Skeletal muscle satellite cell (primary cell): Measurements from ENCODE around the gene GUCA1A.
"Not testable (repeated sequence)": the region's sequence is repeated elsewhere in the genome, so short reads cannot be mapped to it uniquely, and the experiment has no call there.

Experiments
- H3K27me3 ChIP-seq: 2 replicates; pipeline ENCODE4 v1.7.0; 2013; ENCODE audit warnings: low read length; ENCODE audit not compliant: control insufficient read depth, insufficient read depth
- H3K36me3 ChIP-seq: 2 replicates; pipeline ENCODE4 v1.7.0; 2013; ENCODE audit warnings: mild to moderate bottlenecking, control low read depth, low read length; ENCODE audit not compliant: insufficient read depth
- H3K4me1 ChIP-seq: 2 replicates; pipeline ENCODE4 v1.7.0; 2013; ENCODE audit warnings: low read length; ENCODE audit not compliant: control insufficient read depth, insufficient read depth
- H3K4me2 ChIP-seq: 2 replicates; pipeline ENCODE4 v1.7.0; 2013; ENCODE audit warnings: mild to moderate bottlenecking, low read length
- H3K4me3 ChIP-seq: 2 replicates; pipeline ENCODE4 v1.7.0; 2013; ENCODE audit warnings: low read length
- H3K9ac ChIP-seq: 2 replicates; pipeline ENCODE4 v1.7.0; 2013; ENCODE audit warnings: mild to moderate bottlenecking, low read depth, low read length, moderate library complexity
- H3K9me3 ChIP-seq: replicated peaks from 2 replicates; pipeline ENCODE4 v1.7.0; 2013; ENCODE audit warnings: mild to moderate bottlenecking, control low read depth, low read length

Gene GUCA1A

DNA sequence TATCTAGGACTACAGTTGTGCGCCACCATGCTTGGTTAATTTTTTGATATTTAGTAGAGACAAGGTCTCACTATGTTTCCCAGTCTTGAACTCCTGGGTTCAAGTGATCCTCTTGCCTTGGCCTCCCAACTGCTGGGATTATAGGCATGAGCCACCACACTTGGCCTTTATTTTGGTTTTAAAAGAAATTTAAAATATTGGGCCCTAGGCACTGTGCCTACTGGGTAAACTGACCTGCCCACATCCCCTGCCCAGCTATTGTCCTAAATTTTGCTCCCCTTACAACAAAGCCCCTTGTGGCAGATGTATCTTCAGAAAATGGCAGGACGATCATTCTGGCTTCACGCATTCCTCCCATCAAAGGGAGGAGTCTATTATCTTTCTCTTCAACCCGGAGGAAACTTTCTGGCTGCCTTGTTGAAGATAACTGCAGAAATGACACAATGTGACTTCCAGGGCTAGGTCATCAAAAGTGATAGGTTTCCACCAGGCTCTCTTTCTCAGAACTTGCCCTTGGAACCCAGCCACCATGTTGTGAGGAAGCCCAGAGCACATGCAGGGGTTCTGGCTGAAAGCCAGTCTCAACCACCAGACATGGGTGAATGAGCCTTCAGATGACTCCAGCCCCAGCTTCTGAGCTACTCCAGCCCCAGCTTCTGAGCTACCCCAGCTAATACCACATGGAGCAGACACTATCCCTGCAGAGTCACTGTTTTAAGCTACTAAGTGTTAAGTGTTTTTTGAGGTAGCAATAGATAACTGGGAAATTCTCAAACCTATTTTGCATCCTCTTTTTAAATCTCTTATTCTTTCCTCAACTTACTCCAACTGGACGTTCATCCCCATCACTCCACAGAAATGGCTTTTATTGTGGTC is 26.2 kb downstream of the GUCA1A start:
- peaks cover 41% of the 10 kb centered on the region for H3K4me1 ChIP-seq

DNA sequence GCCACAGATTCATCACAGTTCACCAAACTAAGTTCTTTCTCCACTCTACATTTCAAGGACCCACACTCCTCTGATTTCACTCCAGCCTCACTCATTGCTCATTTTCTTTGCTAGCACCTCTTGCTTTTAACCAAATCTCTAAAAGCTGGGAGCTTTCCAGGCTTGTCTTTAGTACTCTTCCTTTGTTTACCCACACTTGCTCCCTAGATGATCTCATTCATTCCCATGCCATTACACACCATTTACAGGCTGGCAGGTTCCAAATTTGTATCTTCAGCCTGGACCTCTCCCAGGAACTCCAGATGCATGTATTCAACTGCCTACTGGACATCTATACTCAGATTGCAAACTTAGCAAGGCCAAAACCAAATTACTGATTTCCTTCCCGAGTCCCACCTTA is 26.9 kb downstream of the GUCA1A start:
- Histone ChIP-seq H3K9me3 (no peaks in the 10 kb centered on the region), H3K4me2 (peak overlapping the region; percentile 24), H3K4me1 (peaks cover 48% of the 10 kb centered on the region), H3K4me3 (no peak overlapping the region), H3K27me3 (no peaks in the 10 kb centered on the region), H3K9ac (no peak overlapping the region), H3K36me3 (no peaks in the 10 kb centered on the region)

More for the DNA sequence above, 26.2 kb downstream of the GUCA1A start:
- Histone ChIP-seq H3K27me3 (no peaks in the 10 kb centered on the region), H3K4me2 (no peak overlapping the region), H3K9me3 (no peaks in the 10 kb centered on the region), H3K4me3 (no peak overlapping the region), H3K9ac (no peak overlapping the region), H3K36me3 (no peaks in the 10 kb centered on the region)

GRCh38 chr6:42201382-42201781 is 28.2 kb downstream of the GUCA1A start:
- Histone ChIP-seq H3K4me1 (peaks cover 51% of the 10 kb centered on the region), H3K9ac (no peak overlapping the region), H3K27me3 (no peaks in the 10 kb centered on the region), H3K4me3 (no peak overlapping the region), H3K9me3 (no peaks in the 10 kb centered on the region), H3K36me3 (peaks cover 2% of the 10 kb centered on the region), H3K4me2 (no peak overlapping the region)

- H3K4me1 ChIP-seq: peaks cover 50% of the 10 kb centered on the region
- not testable (repeated sequence) for H3K4me2 ChIP-seq, H3K27me3 ChIP-seq, H3K9me3 ChIP-seq, H3K9ac ChIP-seq, H3K36me3 ChIP-seq, H3K4me3 ChIP-seq
Observed at GRCh38 chr6:42202131-42202915, 29.2 kb downstream of the GUCA1A start.

DNA sequence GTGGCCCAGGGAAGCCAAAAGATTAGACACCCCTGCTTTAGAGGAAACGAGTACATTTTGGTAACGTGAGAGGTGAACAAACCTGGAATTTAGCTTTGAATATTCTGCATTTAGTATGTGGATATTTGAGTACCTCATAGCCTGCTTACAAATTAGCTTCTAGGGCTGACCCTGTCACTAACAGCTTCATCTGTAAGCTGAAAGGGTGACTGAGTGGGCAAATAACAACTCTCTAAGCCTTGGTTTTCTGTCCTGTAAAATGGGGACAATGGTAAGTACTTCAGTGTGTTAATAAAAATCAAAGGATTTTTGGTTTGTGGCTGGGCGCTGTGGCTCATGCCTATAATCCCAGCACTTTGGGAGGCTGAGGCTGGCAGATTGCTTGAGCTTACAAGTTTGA is 30.0 kb downstream of the GUCA1A start:
- Histone ChIP-seq H3K36me3 (peaks cover 9% of the 10 kb centered on the region), H3K9me3 (no peaks in the 10 kb centered on the region), H3K4me3 (no peak overlapping the region), H3K9ac (no peak overlapping the region), H3K4me1 (peaks cover 46% of the 10 kb centered on the region), H3K27me3 (no peaks in the 10 kb centered on the region), H3K4me2 (no peak overlapping the region)

GRCh38 chr6:42204768-42205282 is 31.7 kb downstream of the GUCA1A start:
- peaks cover 20% of the 10 kb centered on the region for H3K36me3 ChIP-seq
- H3K9ac ChIP-seq: no peak overlapping the region
- H3K4me1 ChIP-seq: peaks cover 34% of the 10 kb centered on the region
- no peak overlapping the region for H3K4me3 ChIP-seq
- no peaks in the 10 kb centered on the region for H3K27me3 ChIP-seq
- H3K9me3 ChIP-seq: no peaks in the 10 kb centered on the region
- no peak overlapping the region for H3K4me2 ChIP-seq

GRCh38 chr6:42207559-42207958 is 34.4 kb downstream of the GUCA1A start:
- H3K9me3 ChIP-seq, H3K9ac ChIP-seq, H3K27me3 ChIP-seq, H3K4me2 ChIP-seq, H3K4me3 ChIP-seq: not testable (repeated sequence)
- H3K4me1 ChIP-seq: peaks cover 26% of the 10 kb centered on the region
- H3K36me3 ChIP-seq: peaks cover 40% of the 10 kb centered on the region

- no peak overlapping the region for H3K9ac ChIP-seq
- no peak overlapping the region for H3K4me2 ChIP-seq
- H3K27me3 ChIP-seq: no peaks in the 10 kb centered on the region
- H3K9me3 ChIP-seq: no peaks in the 10 kb centered on the region
- H3K4me3 ChIP-seq: no peak overlapping the region
- peaks cover 50% of the 10 kb centered on the region for H3K36me3 ChIP-seq
- peaks cover 11% of the 10 kb centered on the region for H3K4me1 ChIP-seq
Observed at GRCh38 chr6:42210551-42210950, 37.4 kb downstream of the GUCA1A start.

- Histone ChIP-seq H3K4me2 (no peak overlapping the region), H3K9ac (no peak overlapping the region), H3K27me3 (no peaks in the 10 kb centered on the region), H3K4me1 (peaks cover 16% of the 10 kb centered on the region), H3K4me3 (no peak overlapping the region), H3K9me3 (no peaks in the 10 kb centered on the region), H3K36me3 (peaks cover 45% of the 10 kb centered on the region)
Observed at GRCh38 chr6:42211726-42212125, 38.6 kb downstream of the GUCA1A start.

- Histone ChIP-seq H3K4me3 (no peak overlapping the region), H3K4me1 (peaks cover 19% of the 10 kb centered on the region), H3K27me3 (no peaks in the 10 kb centered on the region), H3K9me3 (no peaks in the 10 kb centered on the region), H3K36me3 (peaks cover 44% of the 10 kb centered on the region), H3K4me2 (no peak overlapping the region), H3K9ac (no peak overlapping the region)
Observed at GRCh38 chr6:42212442-42212841, 39.3 kb downstream of the GUCA1A start.

- Histone ChIP-seq H3K36me3 (peaks cover 19% of the 10 kb centered on the region), H3K4me2 (peak overlapping the region; percentile 75), H3K4me3 (peak overlapping the region; percentile 81), H3K9ac (peak overlapping the region; percentile 94)
- not testable (repeated sequence) for H3K27me3 ChIP-seq, H3K4me1 ChIP-seq, H3K9me3 ChIP-seq
Observed at GRCh38 chr6:42216495-42216894, 43.3 kb downstream of the GUCA1A start.
